Measurements from ENCODE around the gene SMARCAL1. TPM values are rescaled to one million over a fixed set of nuclear protein-coding genes. Genes with fewer than 3 reads are reported as not detected.

The SMARCAL1 gene
- total and polyA plus RNA-seq, 2 of the 13 experiments (the other 11 are each of a cell fraction or from before 2014, with no cell fraction given): 12.7 to 21.3 TPM

GRCh38 chr2:216498379-216499352 is 86.4 kb downstream of the SMARCAL1 start, which contains the start of gene RPL37A (continued):
- TF ChIP-seq ZNF770 (CRISPR knock-in tag; IDR thresholded peaks at IDR 0.05): peak; percentile 9; the same call in 1 of the 2 replicates
- TF ChIP-seq ZNF550 (CRISPR knock-in tag; IDR thresholded peaks at IDR 0.05; ENCODE audit: borderline replicate concordance): 0 out of 2 replicates have a peak, but pooled peaks have one; percentile 35
- peak; percentile 92 for TF ChIP-seq ZNF775 (CRISPR knock-in tag; IDR thresholded peaks at IDR 0.05; ENCODE audit: borderline replicate concordance)
- TF ChIP-seq POLR2G (IDR thresholded peaks at IDR 0.05; ENCODE audit: low read depth, low read length): peak; percentile 100
- 0 out of 2 replicates have a peak, but pooled peaks have one; percentile 53 for TF ChIP-seq MTF2 (CRISPR knock-in tag; IDR thresholded peaks at IDR 0.05; ENCODE audit: borderline replicate concordance)
- peak; percentile 95 for TF ChIP-seq POGK (CRISPR knock-in tag; conservative IDR thresholded peaks at IDR 0.05)
- no peak; the same call in 1 of the 2 replicates for TF ChIP-seq ZNF274 (CRISPR knock-in tag; IDR thresholded peaks at IDR 0.05)
- no peak for TF ChIP-seq SNRNP70 (IDR thresholded peaks at IDR 0.05; ENCODE audit: low read depth, low read length)
- TF ChIP-seq PLSCR1 (CRISPR knock-in tag; IDR thresholded peaks at IDR 0.05; ENCODE audit: borderline replicate concordance): peak; percentile 78; the same call in 1 of the 2 replicates
- TF ChIP-seq ZNF740 (CRISPR knock-in tag; IDR thresholded peaks at IDR 0.05): 0 out of 2 replicates have a peak, but pooled peaks have one; percentile 47
- 0 out of 2 replicates have a peak, but pooled peaks have one; percentile 25 for TF ChIP-seq PCBP1 (IDR thresholded peaks at IDR 0.05; ENCODE audit: borderline replicate concordance, low read depth, low read length)
- TF ChIP-seq ZBTB43 (CRISPR knock-in tag; conservative IDR thresholded peaks at IDR 0.05): peak; percentile 74; the same call in 1 of the 2 replicates
- TF ChIP-seq ZBTB1 (CRISPR knock-in tag; IDR thresholded peaks at IDR 0.05; ENCODE audit: borderline replicate concordance): peak; percentile 61; the same call in 1 of the 2 replicates
- TF ChIP-seq HNF1A (IDR thresholded peaks at IDR 0.05; ENCODE audit: low read depth): peak; percentile 32; the same call in 1 of the 2 replicates
- peak; percentile 73; the same call in 1 of the 2 replicates for TF ChIP-seq HNF1A (CRISPR knock-in tag; IDR thresholded peaks at IDR 0.05; ENCODE audit: borderline replicate concordance)
